Common myeloid progenitor, CD34-positive (primary cell): ENCODE data around the gene MAU2.

Experiments
- CTCF ChIA-PET: fragments of 350-600 bp; sonication (Branson Sonifier 250); formaldehyde crosslinking; loops from one replicate; lab custom pipeline; 2021; ENCODE audit warnings: antibody characterized with exemption; lab: Charles Lee
- POLR2A ChIA-PET: fragments of 350-600 bp; sonication (Branson Sonifier 250); formaldehyde crosslinking; loops from one replicate; lab custom pipeline; 2021; ENCODE audit warnings: antibody characterized with exemption; lab: Charles Lee
- DNase-seq, 3 donors: peaks; one replicate each; pipeline versions ENCODE4 v3.0.0 to v3.0.0-alpha.2; 2013
- H3K27ac ChIP-seq, 2 experiments: 1 replicate in 1 of 2; 2 replicates in 1 of 2; pipeline ENCODE4 v1.7.0; 2013; ENCODE audit warnings: inconsistent platforms in 2 of 2, low read length in 2 of 2, mild to moderate bottlenecking in 2 of 2, low read depth in 1 of 2, moderate library complexity in 1 of 2; ENCODE audit not compliant: severe bottlenecking in 2 of 2, insufficient read depth in 1 of 2, poor library complexity in 1 of 2
- H3K27me3 ChIP-seq, 5 experiments: replicated peaks in 2 of 5; 1 replicate in 3 of 5; 2 replicates in 2 of 5; pipeline versions ENCODE4 v1.6.1 to v1.7.0; 2013; ENCODE audit warnings: low read length in 4 of 5, mild to moderate bottlenecking in 2 of 5, moderate library complexity in 2 of 5, inconsistent platforms in 1 of 5; ENCODE audit not compliant: insufficient read depth in 5 of 5, control insufficient read depth in 4 of 5
- H3K36me3 ChIP-seq, 4 experiments: 1 replicate in 2 of 4; 2 replicates in 2 of 4; pipeline versions ENCODE4 v1.6.1 to v1.7.0; 2013; ENCODE audit warnings: low read length in 3 of 4, control low read depth in 1 of 4, mild to moderate bottlenecking in 1 of 4; ENCODE audit not compliant: control insufficient read depth in 4 of 4, insufficient read depth in 4 of 4
- H3K4me1 ChIP-seq, 4 experiments: 1 replicate in 3 of 4; 2 replicates in 1 of 4; pipeline versions ENCODE4 v1.6.1 to v1.7.1; 2013; ENCODE audit warnings: low read length in 3 of 4, mild to moderate bottlenecking in 3 of 4, control low read depth in 1 of 4, inconsistent platforms in 1 of 4, moderate library complexity in 1 of 4; ENCODE audit not compliant: control insufficient read depth in 4 of 4, insufficient read depth in 4 of 4; ENCODE audit errors: control extremely low read depth in 1 of 4
- H3K4me3 ChIP-seq, 7 experiments: 1 replicate in 4 of 7; 2 replicates in 3 of 7; pipeline versions ENCODE4 v1.5.1 to v1.7.0; 2013; ENCODE audit warnings: mild to moderate bottlenecking in 7 of 7, low read length in 6 of 7, moderate library complexity in 6 of 7, inconsistent platforms in 2 of 7, low read depth in 2 of 7, control low read depth in 1 of 7; ENCODE audit not compliant: insufficient read depth in 4 of 7, control insufficient read depth in 1 of 7; ENCODE audit errors: extremely low read depth in 1 of 7
- H3K9me3 ChIP-seq, 5 experiments: 1 replicate in 4 of 5; 2 replicates in 1 of 5; pipeline versions ENCODE4 v1.6.1 to v1.7.1; 2013; ENCODE audit warnings: low read length in 4 of 5, mild to moderate bottlenecking in 2 of 5, inconsistent platforms in 1 of 5, low read depth in 1 of 5, moderate library complexity in 1 of 5; ENCODE audit not compliant: control insufficient read depth in 4 of 5, insufficient read depth in 2 of 5; ENCODE audit errors: control extremely low read depth in 1 of 5
- WGBS: methylation state at CpG from one replicate; pipeline ENCODE4 v1.1.5; 2013; ENCODE audit not compliant: insufficient coverage; 5-methylcytosine and 5-hydroxymethylcytosine counted together

MAU2 gene

GRCh38 chr19:19343016-19343362, 22.4 kb downstream of the MAU2 start:
- Histone ChIP-seq H3K36me3 (peaks cover 26 to 89% (median 70%) of the 10 kb centered on the region in 4 experiments), H3K27ac (no peak overlapping the region), H3K9me3 (no peaks in the 10 kb centered on the region), H3K27me3 (no peaks in the 10 kb centered on the region), H3K4me3 (no peak overlapping the region), H3K4me1 (no peaks in the 10 kb centered on the region)
- CTCF ChIA-PET: no interaction called here
- 98% methylated on average over 5 of the region's 7 CpGs for WGBS
- no peak for DNase-seq
- POLR2A ChIA-PET: no interaction called here

DNA sequence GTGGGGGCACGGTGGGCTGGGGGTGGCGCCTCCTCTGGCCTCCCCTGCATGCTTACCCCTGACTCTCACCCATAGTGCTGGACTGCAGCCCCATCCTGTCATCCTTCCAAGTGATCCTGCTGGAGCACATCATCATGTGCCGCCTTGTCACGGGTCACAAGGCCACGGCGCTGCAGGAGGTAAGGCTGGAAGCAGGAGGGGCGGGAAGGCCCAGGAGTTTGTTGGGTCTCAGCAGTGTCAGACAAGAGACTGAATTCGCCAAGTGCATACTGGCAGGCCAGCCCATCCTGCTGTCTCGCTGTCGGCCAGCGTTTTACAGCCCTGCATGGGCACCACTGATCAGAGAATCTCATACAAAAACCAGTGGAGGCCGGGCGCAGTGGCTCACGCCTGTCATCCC, 23.1 kb downstream of the MAU2 start:
- ChIA-PET POLR2A (no interaction called here), CTCF (no interaction called here)
- no peak overlapping the region for H3K4me3 ChIP-seq
- DNase-seq: no peak
- H3K27ac ChIP-seq: no peak overlapping the region
- H3K9me3 ChIP-seq: no peaks in the 10 kb centered on the region
- no peaks in the 10 kb centered on the region for H3K27me3 ChIP-seq
- 89% methylated on average over 11 of the region's 14 CpGs for WGBS
- peaks cover 21 to 89% (median 69%) of the 10 kb centered on the region in 4 experiments for H3K36me3 ChIP-seq
- no peaks in the 10 kb centered on the region for H3K4me1 ChIP-seq

DNA sequence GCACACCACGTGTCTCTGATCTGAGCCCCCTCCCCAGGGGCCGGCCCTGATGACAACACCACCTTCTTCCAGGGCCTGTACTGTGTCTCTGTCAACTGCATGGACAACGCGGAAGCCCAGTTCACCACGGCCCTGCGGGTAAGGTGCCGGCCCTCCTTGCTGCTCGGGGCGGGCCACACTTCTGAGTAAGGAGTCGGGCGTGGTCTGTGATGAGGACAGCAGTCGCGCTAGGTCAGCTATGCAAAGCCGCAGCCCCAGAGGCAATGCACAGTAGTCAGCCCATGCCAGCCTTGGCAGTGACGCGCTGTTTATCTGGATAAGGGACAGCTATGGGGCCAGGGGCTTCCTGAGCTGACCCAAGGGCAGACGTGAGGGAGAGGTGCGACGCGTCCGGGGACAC, 24.6 kb downstream of the MAU2 start:
- H3K36me3 ChIP-seq: peaks cover 26 to 94% (median 71%) of the 10 kb centered on the region in 4 experiments
- 98% methylated on average over 20 of the region's 21 CpGs for WGBS
- no peak overlapping the region for H3K4me3 ChIP-seq
- CTCF ChIA-PET: no interaction called here
- H3K27ac ChIP-seq: no peak overlapping the region
- no peaks in the 10 kb centered on the region for H3K27me3 ChIP-seq
- no peaks in the 10 kb centered on the region for H3K4me1 ChIP-seq
- no peaks in the 10 kb centered on the region for H3K9me3 ChIP-seq
- no peak for DNase-seq
- POLR2A ChIA-PET: no interaction called here

DNA sequence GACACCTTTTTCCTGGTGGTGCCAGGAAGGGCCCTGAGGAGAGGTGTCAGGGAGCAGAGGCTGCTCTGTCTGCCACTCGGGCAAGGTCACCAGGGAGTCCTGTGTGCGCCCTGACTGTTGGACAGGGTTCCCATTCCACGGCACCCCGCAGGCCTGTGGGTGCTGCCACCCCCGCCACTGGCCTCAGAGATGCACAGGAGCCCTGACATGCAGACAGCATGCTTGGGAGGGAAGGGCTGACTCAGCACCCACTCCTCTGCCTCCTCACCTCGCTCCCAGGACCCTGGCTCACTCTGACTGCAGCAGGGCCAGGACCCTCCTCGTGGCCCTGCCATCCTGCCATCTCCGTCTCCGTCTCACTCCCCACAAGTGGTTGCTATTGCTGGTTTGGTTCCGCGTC, 25.3 kb downstream of the MAU2 start:
- POLR2A ChIA-PET: no interaction called here
- 96% methylated on average over 10 of the region's 11 CpGs for WGBS
- Histone ChIP-seq H3K27ac (no peak overlapping the region), H3K4me3 (no peak overlapping the region), H3K36me3 (peaks cover 23 to 94% (median 67%) of the 10 kb centered on the region in 4 experiments), H3K9me3 (no peaks in the 10 kb centered on the region), H3K27me3 (no peaks in the 10 kb centered on the region), H3K4me1 (no peaks in the 10 kb centered on the region)
- CTCF ChIA-PET: no interaction called here
- DNase-seq: no peak

- no peaks in the 10 kb centered on the region for H3K27me3 ChIP-seq
- 96% methylated on average over 3 of the region's 10 CpGs for WGBS
- H3K9me3 ChIP-seq: no peaks in the 10 kb centered on the region
- CTCF ChIA-PET: interaction anchor here (1.0 kb wide), 1 partner anchor 17 kb away, joined by 3 read pairs; no protein-coding TSS in a partner anchor
- H3K27ac ChIP-seq: no peak overlapping the region
- no peak overlapping the region for H3K4me3 ChIP-seq
- no peaks in the 10 kb centered on the region for H3K4me1 ChIP-seq
- H3K36me3 ChIP-seq: peaks cover 21 to 92% (median 62%) of the 10 kb centered on the region in 4 experiments
- POLR2A ChIA-PET: no interaction called here
- no peak for DNase-seq
Measured at GRCh38 chr19:19347401-19348110, 26.9 kb downstream of the MAU2 start.

GRCh38 chr19:19348266-19348665, 27.6 kb downstream of the MAU2 start:
- POLR2A ChIA-PET: no interaction called here
- DNase-seq: no peak
- Histone ChIP-seq H3K4me1 (no peaks in the 10 kb centered on the region), H3K4me3 (no peak overlapping the region), H3K27ac (no peak overlapping the region), H3K36me3 (peaks cover 18 to 92% (median 61%) of the 10 kb centered on the region in 4 experiments), H3K27me3 (no peaks in the 10 kb centered on the region), H3K9me3 (no peaks in the 10 kb centered on the region)
- 96% methylated on average over 6 of the region's 9 CpGs for WGBS
- CTCF ChIA-PET: interaction anchor here (1.2 kb wide), 1 partner anchor 10 kb away, joined by 3 read pairs; no protein-coding TSS in a partner anchor

DNA sequence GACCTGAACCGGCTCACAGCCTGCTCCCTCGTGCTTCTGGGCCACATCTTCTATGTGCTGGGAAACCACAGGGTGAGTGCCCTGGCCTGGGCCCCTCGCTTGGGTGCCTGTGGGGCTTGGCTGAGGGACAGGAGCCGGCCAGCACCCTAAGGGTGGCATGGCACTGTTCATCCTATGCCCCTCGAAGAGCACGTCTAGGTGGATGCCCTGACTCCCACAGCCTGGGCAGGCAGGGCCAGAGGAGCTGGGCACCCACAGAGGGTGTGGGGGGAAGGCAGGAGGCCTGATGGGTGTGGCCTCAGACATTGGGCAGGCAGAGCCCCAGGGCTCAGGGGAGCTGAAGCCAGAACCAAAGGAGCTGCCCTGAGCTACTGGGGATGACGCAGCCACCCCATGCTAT, 28.7 kb downstream of the MAU2 start:
- CTCF ChIA-PET: interaction anchor here (1.2 kb wide), 1 partner anchor 11 kb away, joined by 3 read pairs; no protein-coding TSS in a partner anchor
- POLR2A ChIA-PET: no interaction called here
- H3K27ac ChIP-seq: no peak overlapping the region
- H3K4me3 ChIP-seq: no peak overlapping the region
- no peak for DNase-seq
- peaks cover 18 to 95% (median 61%) of the 10 kb centered on the region in 4 experiments for H3K36me3 ChIP-seq
- no peaks in the 10 kb centered on the region for H3K27me3 ChIP-seq
- no peaks in the 10 kb centered on the region for H3K4me1 ChIP-seq
- 98% methylated on average over 6 of the region's 7 CpGs for WGBS
- no peaks in the 10 kb centered on the region for H3K9me3 ChIP-seq
